ENCODE measurements around the gene ABLIM2.

The ABLIM2 gene

GRCh38 chr4:8024073-8024786 is 134.4 kb downstream of the ABLIM2 start:
- no peak for DNase-seq (ENCODE audit: low spot score)

GRCh38 chr4:8023696-8024033 is 134.9 kb downstream of the ABLIM2 start:
- DNase-seq (ENCODE audit: low spot score), result no peak

GRCh38 chr4:8022767-8023695 is 135.6 kb downstream of the ABLIM2 start:
- DNase-seq (ENCODE audit: low spot score), result no peak

- DNase-seq (ENCODE audit: low spot score), result peak; percentile 51
Measured at GRCh38 chr4:8021796-8022195, 136.8 kb downstream of the ABLIM2 start.

GRCh38 chr4:8019396-8020365 is 138.9 kb downstream of the ABLIM2 start:
- DNase-seq (ENCODE audit: low spot score), result no peak

GRCh38 chr4:8016527-8016926 is 142.1 kb downstream of the ABLIM2 start:
- DNase-seq (ENCODE audit: low spot score), result no peak

GRCh38 chr4:8015512-8015911 is 143.1 kb downstream of the ABLIM2 start:
- no peak for DNase-seq (ENCODE audit: low spot score)

- DNase-seq (ENCODE audit: low spot score), result no peak
Measured at GRCh38 chr4:8013976-8014726, 144.5 kb downstream of the ABLIM2 start.

GRCh38 chr4:8012517-8012916 is 146.1 kb downstream of the ABLIM2 start:
- no peak for DNase-seq (ENCODE audit: low spot score)

GRCh38 chr4:8010618-8011017 is 148.0 kb downstream of the ABLIM2 start:
- no peak for DNase-seq (ENCODE audit: low spot score)

- DNase-seq (ENCODE audit: low spot score), result peak; percentile 55
Measured at GRCh38 chr4:8009710-8010511, 148.7 kb downstream of the ABLIM2 start.

GRCh38 chr4:8009097-8009496 is 149.5 kb downstream of the ABLIM2 start:
- no peak for DNase-seq (ENCODE audit: low spot score)

GRCh38 chr4:8008391-8008790 is 150.2 kb downstream of the ABLIM2 start:
- no peak for DNase-seq (ENCODE audit: low spot score)

GRCh38 chr4:8007581-8007980 is 151.0 kb downstream of the ABLIM2 start:
- DNase-seq (ENCODE audit: low spot score), result no peak

- no peak for DNase-seq (ENCODE audit: low spot score)
Measured at GRCh38 chr4:8006471-8006870, 152.1 kb downstream of the ABLIM2 start.

GRCh38 chr4:8005814-8006215 is 152.8 kb downstream of the ABLIM2 start:
- no peak for DNase-seq (ENCODE audit: low spot score)

- no peak for DNase-seq (ENCODE audit: low spot score)
Measured at GRCh38 chr4:8005033-8005808, 153.4 kb downstream of the ABLIM2 start.

GRCh38 chr4:8004066-8004465 is 154.5 kb downstream of the ABLIM2 start:
- DNase-seq (ENCODE audit: low spot score), result no peak

- no peak for DNase-seq (ENCODE audit: low spot score)
Measured at GRCh38 chr4:8002525-8003309, 155.9 kb downstream of the ABLIM2 start.
